Measurements from ENCODE around the gene APOC4. TPM values are rescaled to one million over a fixed set of nuclear protein-coding genes. Genes with fewer than 3 reads are reported as not detected.

APOC4 gene
- total RNA-seq, 1 experiment from 2014 or later: not detected

DNA sequence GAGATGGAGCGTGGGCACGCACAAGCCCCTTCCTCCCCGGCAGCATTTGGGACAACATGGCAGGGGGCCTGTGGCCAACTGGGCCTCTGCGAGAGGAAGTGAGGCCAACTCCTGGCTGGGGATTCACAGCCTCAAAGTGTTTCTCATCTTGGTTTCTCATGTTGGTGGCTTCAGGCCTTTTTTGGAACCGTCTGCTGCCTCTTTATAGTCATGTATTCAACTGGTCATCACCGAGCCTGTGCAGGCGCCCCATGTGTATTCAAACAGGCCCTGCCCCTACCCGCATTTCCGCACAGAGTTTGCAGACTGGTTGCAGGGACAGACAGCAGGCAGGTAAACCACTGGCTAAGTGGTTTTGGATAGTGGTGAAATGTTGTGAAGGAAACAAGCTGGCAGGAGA lies 42.0 kb downstream of the APOC4 start (continued):
- TF ChIP-seq YY1 (IDR thresholded peaks at IDR 0.05; ENCODE audit: extremely low read depth, insufficient replicate concordance, low read depth, low read length) (no peak), ELF1 (IDR thresholded peaks at IDR 0.05; ENCODE audit: borderline replicate concordance, low read depth) (no peak), SIN3A (IDR thresholded peaks at IDR 0.05; ENCODE audit: low read depth) (no peak), EZH2 (IDR thresholded peaks at IDR 0.05) (no peak), CEBPB (IDR thresholded peaks at IDR 0.05; ENCODE audit: low read depth) (no peak), JUND (IDR thresholded peaks at IDR 0.05) (no peak), ZNF274 (IDR thresholded peaks at IDR 0.05; ENCODE audit: low read depth, low read length) (no peak)
- TF ChIP-seq, protein P1, sequence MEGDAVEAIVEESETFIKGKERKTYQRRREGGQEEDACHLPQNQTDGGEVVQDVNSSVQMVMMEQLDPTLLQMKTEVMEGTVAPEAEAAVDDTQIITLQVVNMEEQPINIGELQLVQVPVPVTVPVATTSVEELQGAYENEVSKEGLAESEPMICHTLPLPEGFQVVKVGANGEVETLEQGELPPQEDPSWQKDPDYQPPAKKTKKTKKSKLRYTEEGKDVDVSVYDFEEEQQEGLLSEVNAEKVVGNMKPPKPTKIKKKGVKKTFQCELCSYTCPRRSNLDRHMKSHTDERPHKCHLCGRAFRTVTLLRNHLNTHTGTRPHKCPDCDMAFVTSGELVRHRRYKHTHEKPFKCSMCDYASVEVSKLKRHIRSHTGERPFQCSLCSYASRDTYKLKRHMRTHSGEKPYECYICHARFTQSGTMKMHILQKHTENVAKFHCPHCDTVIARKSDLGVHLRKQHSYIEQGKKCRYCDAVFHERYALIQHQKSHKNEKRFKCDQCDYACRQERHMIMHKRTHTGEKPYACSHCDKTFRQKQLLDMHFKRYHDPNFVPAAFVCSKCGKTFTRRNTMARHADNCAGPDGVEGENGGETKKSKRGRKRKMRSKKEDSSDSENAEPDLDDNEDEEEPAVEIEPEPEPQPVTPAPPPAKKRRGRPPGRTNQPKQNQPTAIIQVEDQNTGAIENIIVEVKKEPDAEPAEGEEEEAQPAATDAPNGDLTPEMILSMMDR (IDR thresholded peaks at IDR 0.05 in 2 of 3, conservative IDR thresholded peaks at IDR 0.05 in 1 of 3; ENCODE audit: borderline replicate concordance in 1 of 3, insufficient read depth in 1 of 3, low read depth in 2 of 3, low read length in 2 of 3): no peak

DNA sequence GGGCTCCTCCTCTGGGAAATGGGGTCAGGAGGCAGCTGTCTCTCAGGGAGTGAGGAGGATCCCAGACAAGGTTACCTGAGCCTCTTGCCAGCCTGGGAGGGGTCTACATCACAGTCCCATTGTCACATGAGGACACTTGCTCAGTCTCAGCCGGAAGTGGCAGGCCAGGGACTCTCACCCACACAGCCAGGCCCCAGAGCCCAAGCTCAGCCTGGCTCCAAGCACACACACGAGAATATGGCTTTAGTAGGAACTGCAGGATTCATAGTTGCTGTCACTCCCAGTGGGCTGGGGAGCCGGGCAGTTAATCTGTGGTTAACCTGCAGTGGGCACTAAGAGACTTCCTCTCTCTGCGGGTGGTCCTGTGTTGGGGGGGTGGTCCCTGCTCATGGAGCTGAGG lies 43.4 kb downstream of the APOC4 start:
- POLR2A ChIA-PET: no interaction called here
- intact Hi-C loops (cut with micrococcal nuclease): no loop called here
- H2AFZ ChIP-seq (ENCODE audit: low read depth, low read length, poor library complexity, severe bottlenecking): no peak overlapping the region
- TF ChIP-seq CEBPB (IDR thresholded peaks at IDR 0.05; ENCODE audit: low read depth) (no peak), CBX3 (IDR thresholded peaks at IDR 0.05; ENCODE audit: low read depth) (no peak), ZNF274 (IDR thresholded peaks at IDR 0.05; ENCODE audit: low read depth, low read length) (no peak), SIN3A (IDR thresholded peaks at IDR 0.05; ENCODE audit: low read depth) (no peak), ZFX (IDR thresholded peaks at IDR 0.05) (no peak), EZH2 (IDR thresholded peaks at IDR 0.05) (no peak), JUND (IDR thresholded peaks at IDR 0.05) (no peak), EGR1 (IDR thresholded peaks at IDR 0.05; ENCODE audit: low read depth) (no peak), TCF7L2 (IDR thresholded peaks at IDR 0.05; ENCODE audit: borderline replicate concordance, extremely low read depth, insufficient read depth, insufficient read length) (no peak), POLR2AphosphoS5 (IDR thresholded peaks at IDR 0.05; ENCODE audit: low read depth, low read length) (no peak), ELF1 (IDR thresholded peaks at IDR 0.05; ENCODE audit: borderline replicate concordance, low read depth) (no peak)
- TF ChIP-seq, protein P1 (IDR thresholded peaks at IDR 0.05 in 2 of 3, conservative IDR thresholded peaks at IDR 0.05 in 1 of 3; ENCODE audit: borderline replicate concordance in 1 of 3, insufficient read depth in 1 of 3, low read depth in 2 of 3, low read length in 2 of 3): no peak
- TF ChIP-seq, protein P2, sequence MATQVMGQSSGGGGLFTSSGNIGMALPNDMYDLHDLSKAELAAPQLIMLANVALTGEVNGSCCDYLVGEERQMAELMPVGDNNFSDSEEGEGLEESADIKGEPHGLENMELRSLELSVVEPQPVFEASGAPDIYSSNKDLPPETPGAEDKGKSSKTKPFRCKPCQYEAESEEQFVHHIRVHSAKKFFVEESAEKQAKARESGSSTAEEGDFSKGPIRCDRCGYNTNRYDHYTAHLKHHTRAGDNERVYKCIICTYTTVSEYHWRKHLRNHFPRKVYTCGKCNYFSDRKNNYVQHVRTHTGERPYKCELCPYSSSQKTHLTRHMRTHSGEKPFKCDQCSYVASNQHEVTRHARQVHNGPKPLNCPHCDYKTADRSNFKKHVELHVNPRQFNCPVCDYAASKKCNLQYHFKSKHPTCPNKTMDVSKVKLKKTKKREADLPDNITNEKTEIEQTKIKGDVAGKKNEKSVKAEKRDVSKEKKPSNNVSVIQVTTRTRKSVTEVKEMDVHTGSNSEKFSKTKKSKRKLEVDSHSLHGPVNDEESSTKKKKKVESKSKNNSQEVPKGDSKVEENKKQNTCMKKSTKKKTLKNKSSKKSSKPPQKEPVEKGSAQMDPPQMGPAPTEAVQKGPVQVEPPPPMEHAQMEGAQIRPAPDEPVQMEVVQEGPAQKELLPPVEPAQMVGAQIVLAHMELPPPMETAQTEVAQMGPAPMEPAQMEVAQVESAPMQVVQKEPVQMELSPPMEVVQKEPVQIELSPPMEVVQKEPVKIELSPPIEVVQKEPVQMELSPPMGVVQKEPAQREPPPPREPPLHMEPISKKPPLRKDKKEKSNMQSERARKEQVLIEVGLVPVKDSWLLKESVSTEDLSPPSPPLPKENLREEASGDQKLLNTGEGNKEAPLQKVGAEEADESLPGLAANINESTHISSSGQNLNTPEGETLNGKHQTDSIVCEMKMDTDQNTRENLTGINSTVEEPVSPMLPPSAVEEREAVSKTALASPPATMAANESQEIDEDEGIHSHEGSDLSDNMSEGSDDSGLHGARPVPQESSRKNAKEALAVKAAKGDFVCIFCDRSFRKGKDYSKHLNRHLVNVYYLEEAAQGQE (IDR thresholded peaks at IDR 0.05; ENCODE audit: low read depth): no peak

More for the DNA sequence above, 43.4 kb downstream of the APOC4 start:
- no TSS peak for BruUV-seq (replicated peaks)
- Histone ChIP-seq H3K9me3 (ENCODE audit: control insufficient read depth in 1 of 2, insufficient read depth in 1 of 2, low read depth in 1 of 2, low read length in 2 of 2) (no peaks in the 10 kb centered on the region), H3K27ac (ENCODE audit: low read depth, low read length) (no peak overlapping the region), H3K4me3 (replicated peaks in 1 of 2; ENCODE audit: low read depth in 1 of 2, low read length in 2 of 2) (no peak overlapping the region), H3K9me2 (ENCODE audit: insufficient read depth) (no peaks in the 10 kb centered on the region), H3K36me3 (ENCODE audit: control insufficient read depth in 1 of 2, insufficient read depth in 2 of 2, low read length in 2 of 2) (peaks cover 0 to 15% of the 10 kb centered on the region in 2 experiments; a peak in 3 of 4 replicates), H3K27me3 (ENCODE audit: insufficient read depth, low read length) (no peaks in the 10 kb centered on the region), H3K9ac (ENCODE audit: low read length) (no peak overlapping the region), H3K4me1 (ENCODE audit: control insufficient read depth in 1 of 2, insufficient read depth in 2 of 2, low read length in 2 of 2) (no peaks in the 10 kb centered on the region), H4K20me1 (ENCODE audit: insufficient read depth) (no peaks in the 10 kb centered on the region), H3K4me2 (ENCODE audit: low read length) (no peak overlapping the region), H3K79me2 (ENCODE audit: insufficient read depth, low read length) (no peaks in the 10 kb centered on the region)
- DNase-seq (ENCODE audit: low read depth, low spot score) (no peak), ATAC-seq (no peak)
- CTCF ChIA-PET: interaction anchor here (1.5 kb wide), 1 partner anchor 74 kb away, joined by 3 read pairs; no protein-coding TSS in a partner anchor
- RAD21 ChIA-PET (ENCODE audit: low non-redundant PET in 1 of 2, low total read pairs in 2 of 2, uncharacterized antibody in 2 of 2, unreplicated experiment in 2 of 2): no interaction called here

All from HCT116 (cell line).